GM12891 (cell line): Measurements from ENCODE around the gene GOLGA7B.
"Not testable (repeated sequence)": the region's sequence is repeated elsewhere in the genome, so short reads cannot be mapped to it uniquely, and the experiment has no call there.

Experiments
- DNase-seq: peaks from one replicate; pipeline ENCODE4 v3.0.0; 2011; ENCODE audit warnings: low spot score; ENCODE audit not compliant: insufficient read length
- FAIRE-seq: peaks from 2 replicates; lab custom pipeline; 2011; peaks lifted over from hg19 to GRCh38; lab: Jason Lieb, UNC
- PAX5 ChIP-seq: IDR thresholded peaks from 2 replicates; pipeline ENCODE4 v1.6.1; 2011; ENCODE audit warnings: low read length, moderate library complexity, mild to moderate bottlenecking; ENCODE audit not compliant: insufficient read depth, severe bottlenecking
- POLR2A ChIP-seq: IDR thresholded peaks from 2 replicates; pipeline ENCODE4 v1.6.1; 2011; ENCODE audit warnings: low read depth, low read length, control low read depth
- POLR2AphosphoS5 ChIP-seq: IDR thresholded peaks from 2 replicates; pipeline ENCODE4 v1.6.1; 2011; ENCODE audit warnings: low read depth, low read length, control low read depth
- POU2F2 ChIP-seq: IDR thresholded peaks from 2 replicates; pipeline ENCODE4 v1.6.1; 2011; ENCODE audit warnings: low read depth, mild to moderate bottlenecking, control low read depth, low read length, moderate library complexity
- SPI1 ChIP-seq: IDR thresholded peaks from 2 replicates; pipeline ENCODE4 v1.6.1; 2011; ENCODE audit warnings: low read depth, low read length, control low read depth
- TAF1 ChIP-seq: IDR thresholded peaks from 2 replicates; pipeline ENCODE4 v1.6.1; 2011; ENCODE audit warnings: low read depth, low read length, control low read depth

The GOLGA7B gene

GRCh38 chr10:97830064-97830463, 19.6 kb upstream of the GOLGA7B start:
- TF ChIP-seq POLR2AphosphoS5 = no peak
- TF ChIP-seq POLR2A = no peak
- TF ChIP-seq PAX5 = no peak
- TF ChIP-seq POU2F2 = no peak
- no peak for TF ChIP-seq TAF1
- TF ChIP-seq SPI1 = no peak
- FAIRE-seq (no peak), DNase-seq (no peak)

- no peak for TF ChIP-seq TAF1
- no peak for TF ChIP-seq POLR2AphosphoS5
- FAIRE-seq (no peak), DNase-seq (no peak)
Observed at GRCh38 chr10:97831259-97831658, 18.4 kb upstream of the GOLGA7B start.

- TF ChIP-seq POLR2A (no peak), SPI1 (no peak), POLR2AphosphoS5 (no peak), PAX5 (no peak), POU2F2 (no peak), TAF1 (no peak)
- no peak for FAIRE-seq
- no peak for DNase-seq
Observed at GRCh38 chr10:97836446-97836845, 13.2 kb upstream of the GOLGA7B start.

GRCh38 chr10:97838091-97838490, 11.6 kb upstream of the GOLGA7B start:
- DNase-seq = no peak
- no peak for TF ChIP-seq POU2F2
- TF ChIP-seq SPI1 = no peak
- TF ChIP-seq TAF1 = no peak
- no peak for TF ChIP-seq POLR2A
- no peak for TF ChIP-seq PAX5
- no peak for TF ChIP-seq POLR2AphosphoS5
- no peak for FAIRE-seq

GRCh38 chr10:97841166-97841565, 8.5 kb upstream of the GOLGA7B start:
- not testable (repeated sequence) for FAIRE-seq, DNase-seq

- not testable (repeated sequence) for DNase-seq, FAIRE-seq
Observed at GRCh38 chr10:97842114-97842513, 7.5 kb upstream of the GOLGA7B start.

GRCh38 chr10:97842656-97843280, 6.9 kb upstream of the GOLGA7B start:
- DNase-seq = no peak
- TF ChIP-seq TAF1 = no peak
- no peak for TF ChIP-seq SPI1
- TF ChIP-seq POLR2A = no peak
- no peak for TF ChIP-seq POLR2AphosphoS5
- FAIRE-seq = no peak

- TF ChIP-seq POLR2A (no peak), PAX5 (no peak), SPI1 (no peak), TAF1 (no peak), POLR2AphosphoS5 (no peak), POU2F2 (no peak)
- DNase-seq (no peak), FAIRE-seq (no peak)
Observed at GRCh38 chr10:97843281-97843671, 6.4 kb upstream of the GOLGA7B start.

- not testable (repeated sequence) for FAIRE-seq, DNase-seq
Observed at GRCh38 chr10:97843972-97844371, 5.7 kb upstream of the GOLGA7B start.

GRCh38 chr10:97844678-97845077, 5.0 kb upstream of the GOLGA7B start:
- FAIRE-seq = no peak
- no peak for DNase-seq
- TF ChIP-seq PAX5 (no peak), TAF1 (no peak), POLR2AphosphoS5 (no peak), POU2F2 (no peak), POLR2A (no peak), SPI1 (no peak)

GRCh38 chr10:97849103-97849686, 448 bp upstream of the GOLGA7B start:
- DNase-seq = no peak
- FAIRE-seq = no peak

More at GRCh38 chr10:97849103-97849686, 448 bp upstream of the GOLGA7B start:
- no peak for TF ChIP-seq POU2F2
- TF ChIP-seq SPI1 = no peak
- no peak for TF ChIP-seq PAX5
- no peak for TF ChIP-seq POLR2A
- no peak for TF ChIP-seq POLR2AphosphoS5
- TF ChIP-seq TAF1 = no peak
